NCI-H1436 (cell line): ENCODE measurements around the gene VAT1L.

ENCODE experiments used
- DNase-seq: peaks from one replicate; lab custom pipeline; 2025; lab: John Stamatoyannopoulos, UW

The VAT1L gene

DNA sequence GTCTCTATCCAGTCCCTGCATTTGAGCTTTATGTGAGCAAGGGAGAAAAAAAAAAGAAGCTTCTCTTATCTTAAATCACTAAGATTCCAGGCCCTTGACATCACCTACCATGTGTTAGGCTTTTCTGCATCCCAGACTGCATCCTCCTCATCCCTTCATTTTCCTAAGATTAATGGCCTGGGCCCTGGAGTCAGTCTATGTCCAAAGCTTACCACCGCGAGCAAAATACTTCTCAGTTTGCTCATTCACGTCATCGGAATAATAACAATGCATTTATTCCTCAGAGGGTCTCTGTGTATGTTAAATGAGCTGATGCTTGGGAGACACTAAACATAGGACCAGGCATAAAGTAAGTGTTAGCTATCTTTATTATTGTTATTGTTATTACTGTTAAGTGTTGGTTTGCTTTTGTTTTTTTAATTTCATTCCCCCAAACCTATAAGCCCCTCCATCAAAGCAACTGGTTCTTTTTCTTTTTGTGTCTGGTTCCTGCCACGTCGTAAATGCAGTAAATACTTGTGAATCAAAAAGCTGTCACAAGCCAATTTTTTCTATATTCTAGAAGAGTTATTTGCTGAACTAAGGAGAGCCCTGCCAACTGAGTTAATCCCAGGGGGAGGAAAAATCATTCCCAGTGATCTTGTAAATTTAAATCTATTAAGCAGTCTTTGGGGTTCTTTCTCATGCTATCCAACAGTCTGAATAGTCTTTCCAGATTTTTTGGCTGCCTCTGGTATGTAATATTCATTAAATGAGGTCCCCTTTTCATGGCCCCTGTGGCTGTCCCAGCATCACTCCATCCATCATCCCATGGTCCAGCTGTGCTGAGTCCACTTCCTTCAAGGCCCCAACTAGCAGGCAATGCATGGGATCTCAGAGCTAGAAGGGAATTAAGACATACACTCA lies 46.5 kb downstream of the VAT1L start:
- DNase-seq: no peak

DNA sequence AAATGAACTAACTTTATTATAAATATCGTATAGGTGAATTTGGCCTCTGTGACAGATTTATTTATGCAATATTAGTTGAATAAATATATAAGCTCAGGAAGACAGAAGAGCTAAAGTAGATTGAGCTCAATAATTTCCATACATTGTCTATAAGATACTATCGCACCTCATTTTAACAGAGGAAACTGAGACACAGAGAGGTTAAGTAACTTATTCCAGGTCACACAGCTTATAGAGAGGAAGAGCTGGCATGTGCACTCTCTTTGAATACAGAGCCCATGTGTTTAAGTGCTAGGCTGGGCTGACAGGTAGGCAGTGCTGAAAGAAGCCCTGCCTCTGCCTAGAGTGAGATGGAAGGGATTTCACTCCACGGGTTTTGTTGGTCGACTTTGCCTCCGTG lies 48.4 kb downstream of the VAT1L start:
- no peak for DNase-seq

DNA sequence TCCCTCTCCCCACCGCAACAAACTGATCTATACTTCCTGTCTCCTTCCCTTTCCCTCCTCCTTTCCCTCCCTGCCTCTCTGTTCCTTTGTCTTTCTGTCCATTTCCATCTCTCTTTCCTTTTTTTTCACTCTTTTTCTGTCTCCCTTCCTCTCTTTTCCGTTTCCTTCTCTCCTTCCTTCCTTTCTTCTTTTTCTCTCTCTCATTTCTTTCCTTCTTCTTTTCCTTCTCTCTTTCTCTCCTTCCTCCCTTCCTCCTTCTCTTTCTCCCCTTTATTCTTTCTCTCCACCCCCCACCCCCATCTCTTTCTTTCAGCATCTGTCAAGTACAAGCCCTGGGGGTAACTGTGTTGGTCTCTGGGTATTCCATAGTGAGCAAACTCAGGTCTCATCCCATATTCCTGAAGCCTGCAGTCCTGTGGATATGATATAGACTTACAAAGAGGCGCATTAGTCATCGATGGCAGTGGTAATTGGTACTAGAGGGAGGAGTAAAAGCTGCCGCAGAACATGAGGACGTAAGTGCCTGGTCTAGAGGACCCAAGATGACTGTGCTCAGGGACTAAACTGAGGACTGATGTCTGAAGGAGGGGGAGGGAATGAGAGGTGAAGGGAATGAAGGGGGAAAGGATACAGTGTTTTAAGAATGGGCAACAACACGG lies 50.4 kb downstream of the VAT1L start:
- no peak for DNase-seq

DNA sequence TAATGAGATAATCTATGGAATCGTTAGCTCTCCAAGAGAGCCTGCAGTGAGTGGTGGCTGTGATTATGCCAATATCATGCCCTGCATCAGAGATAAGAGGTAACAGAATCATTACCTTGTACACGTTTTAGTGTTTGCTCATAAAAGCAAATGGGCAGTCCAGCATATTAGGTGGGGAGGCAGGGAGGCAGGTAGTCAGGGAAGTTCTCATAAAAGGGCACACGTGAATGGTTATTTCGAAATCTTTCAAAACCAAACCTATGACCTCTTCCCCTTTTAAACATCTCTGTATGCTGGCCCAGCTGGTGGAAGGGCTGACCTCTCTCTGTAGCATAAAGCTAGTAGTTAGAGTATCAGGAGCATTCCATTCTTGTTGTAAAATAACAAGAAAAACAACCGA lies 51.7 kb downstream of the VAT1L start:
- DNase-seq: no peak

DNA sequence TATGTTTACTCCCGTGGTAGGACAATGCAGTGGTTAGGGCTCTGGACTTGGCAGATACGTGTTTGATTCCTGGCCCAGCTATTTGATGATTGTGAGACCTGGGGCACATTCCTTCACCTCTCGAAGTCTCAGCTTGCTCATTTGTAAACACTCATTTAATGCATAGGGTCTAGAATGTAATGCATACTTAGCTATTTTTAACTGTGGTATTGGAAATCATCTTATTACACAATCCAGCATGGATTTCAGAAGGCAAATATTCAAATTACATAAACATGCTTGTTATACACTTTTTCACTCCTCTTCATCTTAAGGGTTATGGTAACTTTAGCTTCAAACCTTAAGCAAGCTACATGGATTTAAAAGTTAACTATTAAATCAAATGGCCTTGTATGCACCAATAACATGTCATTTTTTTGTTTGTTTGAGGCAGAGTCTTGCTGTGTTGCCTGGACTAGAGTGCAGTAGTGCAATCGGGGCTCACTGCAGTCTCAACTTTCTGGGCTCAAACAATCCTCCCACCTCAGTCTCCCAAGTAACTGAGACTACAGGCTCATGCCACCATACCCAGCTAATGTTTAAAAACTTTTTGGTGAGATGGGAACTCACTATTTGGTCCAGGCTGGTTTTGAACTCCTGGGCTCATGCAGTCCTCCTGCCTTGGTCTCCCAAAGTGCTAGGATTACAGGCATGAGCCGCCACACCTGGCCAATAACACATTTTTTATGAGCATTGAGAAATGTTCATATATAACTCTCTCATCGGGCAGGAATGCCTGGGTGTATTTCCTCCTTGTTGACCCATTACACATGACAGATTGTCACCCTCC lies 52.5 kb downstream of the VAT1L start:
- no peak for DNase-seq

DNA sequence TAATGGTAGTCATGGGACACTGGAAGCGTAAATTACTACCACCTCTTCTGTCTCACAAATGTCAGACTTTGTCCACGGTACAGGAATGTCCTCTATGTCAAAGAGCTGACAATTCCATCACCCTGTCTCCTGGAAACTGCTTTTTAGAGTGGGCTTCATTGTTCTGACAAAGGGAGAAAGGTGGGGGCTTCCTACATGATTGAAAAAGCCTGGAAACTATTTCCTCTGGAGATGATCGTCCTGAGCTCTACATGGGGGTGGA lies 53.1 kb downstream of the VAT1L start:
- no peak for DNase-seq

DNA sequence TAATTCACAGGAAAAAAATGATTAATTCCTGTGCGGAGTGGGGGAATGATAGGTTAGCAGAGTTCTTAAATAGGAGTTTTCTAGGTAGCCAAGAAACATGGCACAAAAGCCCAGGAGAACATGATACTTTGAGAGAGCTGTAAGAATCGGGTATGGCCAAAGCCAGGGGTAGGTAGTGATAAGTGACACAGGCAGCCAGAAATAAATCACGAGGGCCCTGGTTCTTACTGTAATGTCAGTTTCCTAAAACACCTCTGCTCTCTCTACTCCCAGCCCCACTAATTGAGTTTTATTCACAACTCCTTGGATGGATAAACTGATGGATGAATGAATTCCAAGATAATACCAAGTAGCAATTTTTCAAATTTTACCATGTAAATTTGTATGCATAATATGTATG lies 54.1 kb downstream of the VAT1L start:
- DNase-seq: no peak

DNA sequence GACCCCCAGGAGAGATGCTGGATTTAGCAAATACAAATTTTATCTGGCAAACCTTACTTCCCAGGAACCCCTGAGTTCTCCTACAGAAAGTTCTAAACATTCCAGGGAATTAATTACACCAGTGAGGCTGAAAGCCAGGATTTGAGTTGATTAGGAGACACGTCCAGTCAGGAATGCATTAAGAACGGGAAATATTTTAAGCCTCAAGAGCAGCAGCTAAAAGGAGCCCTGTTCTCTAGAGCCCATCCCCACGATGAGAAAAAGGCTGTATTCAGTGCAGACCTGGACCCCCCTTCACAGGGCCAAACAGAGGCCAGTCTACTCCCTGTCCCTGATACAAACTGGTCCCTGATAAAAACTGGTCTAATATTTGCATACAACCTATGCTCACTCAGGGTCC lies 55.0 kb downstream of the VAT1L start:
- no peak for DNase-seq

DNA sequence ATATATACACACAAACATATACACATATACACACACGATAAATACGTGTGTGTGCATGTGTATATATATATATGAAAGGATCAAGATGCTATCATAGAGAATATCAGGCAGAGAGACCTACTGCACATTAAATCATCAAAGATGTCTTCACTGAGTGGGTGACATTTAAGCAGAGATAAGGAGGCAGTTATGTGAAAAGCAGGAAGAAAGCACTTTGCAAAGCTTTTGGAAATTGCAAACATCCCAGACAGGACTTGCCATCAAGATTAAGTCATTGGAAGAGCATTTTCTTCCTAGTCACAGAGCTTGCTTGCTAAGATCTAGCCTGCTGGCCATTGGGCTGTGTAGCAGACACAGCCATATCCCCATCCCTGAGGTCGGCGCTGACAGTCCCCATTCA lies 56.4 kb downstream of the VAT1L start:
- no peak for DNase-seq

DNA sequence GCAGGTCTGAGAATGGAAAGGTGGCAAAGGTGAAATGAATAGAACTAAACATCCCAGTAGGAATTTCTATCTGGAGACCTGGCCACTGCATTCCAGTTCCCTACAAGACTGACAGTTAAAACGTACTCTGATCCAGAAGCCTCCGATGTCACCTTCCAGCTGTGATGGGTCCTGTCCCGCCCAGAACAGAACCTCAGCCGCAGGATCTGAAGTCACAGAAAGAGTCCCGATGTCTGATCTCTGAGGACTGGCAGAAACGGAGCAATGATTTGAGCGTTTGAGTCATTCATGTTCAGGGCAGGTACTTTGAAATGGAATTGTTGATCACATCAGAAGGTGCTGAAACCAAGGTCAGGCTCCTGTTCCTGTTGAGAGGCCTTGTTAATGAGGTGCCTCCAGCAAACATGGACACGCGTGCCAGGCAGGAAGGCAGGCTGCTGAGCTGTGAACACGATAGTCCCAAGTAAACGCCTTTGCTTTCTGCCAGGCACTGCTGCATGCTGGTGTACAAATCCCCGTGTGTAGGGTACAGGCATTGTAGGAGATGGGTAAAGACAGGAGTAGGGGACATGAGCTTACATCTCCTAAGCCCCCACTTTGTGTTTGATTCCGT lies 61.4 kb downstream of the VAT1L start:
- no peak for DNase-seq

DNA sequence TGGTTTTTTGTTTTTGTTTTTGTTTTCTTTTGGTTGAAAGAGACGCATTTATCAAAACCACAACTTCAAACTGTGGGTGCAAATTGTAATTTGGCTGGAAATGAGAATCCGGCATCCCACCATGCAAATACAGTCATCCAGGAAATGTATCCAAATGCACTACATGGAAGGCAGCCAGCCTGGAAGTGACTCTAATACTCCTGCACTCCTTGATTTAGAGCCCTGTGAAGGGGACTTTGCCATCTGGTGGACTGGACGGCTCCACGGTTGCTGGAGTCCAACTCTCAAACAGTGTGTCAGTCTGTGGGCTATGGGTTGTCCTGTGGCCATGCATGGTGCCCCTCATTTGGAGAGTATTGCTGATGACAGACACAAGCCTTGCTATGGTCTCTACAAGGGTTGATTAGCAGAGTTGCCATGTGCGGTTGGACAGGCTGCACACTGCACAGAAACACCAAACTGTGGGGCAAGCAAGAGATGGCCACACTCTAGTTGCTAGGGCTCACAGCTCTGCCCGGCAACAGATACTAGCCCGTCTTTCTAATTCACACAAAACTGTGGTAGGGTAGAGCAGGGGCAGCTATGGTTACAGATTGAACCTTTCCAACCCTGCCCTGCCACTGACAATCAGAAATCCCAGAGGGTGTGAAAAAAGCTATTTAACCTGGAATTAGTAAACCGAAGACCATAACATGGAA lies 62.4 kb downstream of the VAT1L start:
- DNase-seq: no peak

DNA sequence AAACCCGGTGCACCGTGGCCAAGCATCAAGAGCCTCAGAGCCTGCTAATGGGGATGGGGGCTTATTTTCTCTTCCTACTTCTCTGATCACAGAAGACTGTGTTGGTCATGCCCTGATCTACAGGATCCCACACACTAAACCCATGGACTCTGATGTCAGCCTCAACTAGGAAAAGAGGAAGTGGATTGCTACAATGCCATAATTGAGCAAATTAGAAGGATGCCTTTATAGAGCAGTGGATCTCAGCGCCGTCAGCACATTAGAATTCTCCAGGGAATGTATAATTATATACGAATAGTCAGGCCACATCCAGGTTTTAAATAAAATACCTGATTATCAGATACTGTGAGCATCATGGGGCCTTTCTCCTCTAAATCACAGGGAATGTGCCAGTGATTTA lies 64.8 kb downstream of the VAT1L start:
- DNase-seq: no peak

DNA sequence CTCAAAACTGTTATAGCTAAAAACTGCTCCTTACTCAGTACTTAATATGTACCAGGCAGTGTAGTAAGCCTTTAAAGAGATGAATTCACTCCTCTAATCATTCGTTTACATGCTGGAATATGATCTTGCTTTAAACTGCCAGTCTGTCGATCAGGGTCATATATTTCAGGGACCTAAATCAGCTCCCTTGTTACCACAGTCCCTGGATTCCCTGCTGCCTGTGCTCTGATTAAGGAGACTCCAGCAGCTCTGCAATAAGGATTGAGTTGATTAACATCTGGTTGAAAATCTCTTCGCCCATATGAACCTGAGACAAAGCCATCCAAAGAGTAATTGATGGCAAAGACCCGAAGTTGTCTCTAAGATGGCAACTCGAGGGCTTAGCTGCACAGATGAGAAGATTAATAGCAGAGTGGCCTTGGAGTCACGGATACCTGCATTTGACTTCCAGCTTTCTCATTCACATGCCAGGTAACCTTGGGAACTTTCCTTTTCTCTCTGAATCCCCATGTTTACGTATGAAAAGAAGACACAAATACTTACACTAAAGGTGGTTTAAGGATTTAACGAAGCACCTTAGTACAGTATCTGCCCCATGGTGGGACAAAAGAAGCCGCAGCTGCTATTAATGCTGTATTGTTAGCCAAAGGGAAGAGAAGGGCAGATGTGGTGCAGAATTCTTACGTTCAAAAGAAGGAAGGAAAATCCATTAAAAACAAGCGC lies 68.2 kb downstream of the VAT1L start:
- DNase-seq: no peak

DNA sequence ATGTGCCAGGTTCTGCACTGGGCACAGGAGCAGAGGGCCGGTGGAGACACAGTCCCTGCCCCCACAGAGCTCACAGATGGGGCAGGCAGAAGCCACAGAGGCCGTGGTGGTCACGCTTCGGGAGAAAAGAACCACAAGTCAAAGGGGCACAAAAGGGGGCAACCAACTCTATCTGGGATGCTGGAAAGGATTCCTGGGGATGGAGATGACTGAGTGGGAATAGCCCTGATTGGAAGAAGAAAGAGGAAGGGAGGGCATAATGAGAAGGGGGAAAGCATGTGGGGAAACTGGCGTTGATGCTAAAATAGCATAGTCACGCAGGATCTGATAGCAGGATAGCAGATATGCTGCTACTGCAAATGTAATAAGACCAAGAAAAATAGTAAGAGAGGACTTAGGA lies 69.7 kb downstream of the VAT1L start:
- no peak for DNase-seq

DNA sequence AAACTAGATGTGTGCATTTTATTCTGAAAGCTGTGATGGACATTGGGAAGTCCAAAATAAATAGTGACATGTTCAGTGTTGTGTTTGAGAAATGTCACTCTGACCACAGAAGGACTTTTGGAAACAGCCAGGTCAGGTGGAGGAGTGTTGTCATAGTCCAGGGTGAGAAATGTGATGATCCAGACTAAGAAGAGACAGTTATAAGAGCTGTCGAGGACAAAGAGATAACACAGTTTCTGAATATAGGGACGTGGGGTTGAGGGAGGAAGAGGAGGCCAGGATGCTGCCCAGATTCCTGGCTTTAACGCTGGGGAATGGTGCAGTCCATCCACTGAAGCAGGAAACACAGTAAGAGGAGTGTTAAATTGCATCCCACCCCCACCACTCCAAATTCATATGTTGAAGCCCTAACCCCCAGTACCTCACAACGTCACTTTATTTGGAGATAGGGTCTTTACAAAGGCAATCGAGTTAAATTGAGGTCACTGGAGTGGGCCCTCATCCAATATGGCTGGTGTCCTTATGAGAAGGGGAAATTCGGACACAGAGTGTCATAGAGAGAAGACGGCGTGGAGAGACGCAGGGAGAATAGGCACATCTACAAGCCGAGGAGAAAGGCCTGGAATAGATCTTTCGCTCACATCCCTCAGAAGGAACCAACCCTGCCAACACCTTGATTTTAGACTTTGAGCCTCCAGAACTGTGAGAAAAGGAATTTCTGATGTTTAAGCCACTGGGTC lies 71.3 kb downstream of the VAT1L start:
- DNase-seq: no peak

DNA sequence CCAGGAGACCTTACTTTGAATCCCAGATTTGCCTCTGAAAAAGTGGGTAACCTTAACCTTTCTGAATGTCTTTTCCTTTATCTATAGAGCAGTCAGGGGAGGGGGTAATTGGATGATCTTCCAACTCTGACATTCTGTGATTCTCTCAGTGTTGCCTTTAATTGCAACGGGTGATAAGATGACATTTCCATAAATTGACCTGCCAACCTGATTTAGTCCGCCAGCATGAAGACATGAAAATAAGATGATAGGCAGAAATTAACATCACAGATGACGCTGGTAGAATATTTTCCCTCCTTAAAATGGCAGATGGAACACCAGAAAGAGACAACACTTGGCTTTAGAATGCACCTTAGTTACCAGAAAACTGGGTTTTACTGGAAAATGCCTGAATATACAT lies 72.6 kb downstream of the VAT1L start:
- no peak for DNase-seq

DNA sequence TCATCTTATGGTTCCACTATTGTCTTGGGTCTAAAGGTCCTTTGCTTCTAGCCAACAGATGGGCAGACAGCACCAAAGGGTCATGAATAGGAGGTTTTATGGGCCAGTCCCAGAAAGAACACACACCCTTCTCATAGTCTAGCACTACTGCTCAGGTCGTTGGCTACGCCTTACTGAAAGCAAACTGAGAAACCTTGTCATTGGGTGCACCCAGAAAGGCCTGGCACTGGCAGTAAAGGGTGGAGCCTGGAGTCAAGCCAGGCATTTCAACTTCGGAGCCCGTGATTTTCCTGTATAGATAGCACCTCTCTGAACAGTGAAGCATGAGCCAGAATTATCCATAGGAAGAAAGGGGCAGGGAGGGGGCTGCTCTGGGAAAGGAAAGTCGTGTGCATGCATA lies 74.9 kb downstream of the VAT1L start:
- no peak for DNase-seq

DNA sequence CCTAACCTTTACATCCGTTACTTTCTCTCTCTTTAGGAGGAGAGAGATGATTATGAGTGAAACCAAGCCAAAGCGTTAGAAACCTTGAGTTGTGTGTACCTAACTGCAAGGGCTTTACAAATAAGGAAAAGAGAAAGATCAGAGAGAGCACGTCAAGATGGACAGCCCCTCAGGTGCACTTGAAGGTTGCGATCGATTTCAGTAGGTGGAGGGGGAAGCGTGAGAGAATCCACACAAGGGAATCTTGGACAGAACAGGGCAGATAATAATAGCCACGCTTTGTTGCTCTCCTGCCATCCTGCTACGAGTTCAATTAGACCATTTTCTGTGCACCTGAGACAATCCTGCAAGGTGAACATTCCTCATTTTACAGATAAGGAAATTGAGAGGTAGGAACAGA lies 78.4 kb downstream of the VAT1L start:
- no peak for DNase-seq

DNA sequence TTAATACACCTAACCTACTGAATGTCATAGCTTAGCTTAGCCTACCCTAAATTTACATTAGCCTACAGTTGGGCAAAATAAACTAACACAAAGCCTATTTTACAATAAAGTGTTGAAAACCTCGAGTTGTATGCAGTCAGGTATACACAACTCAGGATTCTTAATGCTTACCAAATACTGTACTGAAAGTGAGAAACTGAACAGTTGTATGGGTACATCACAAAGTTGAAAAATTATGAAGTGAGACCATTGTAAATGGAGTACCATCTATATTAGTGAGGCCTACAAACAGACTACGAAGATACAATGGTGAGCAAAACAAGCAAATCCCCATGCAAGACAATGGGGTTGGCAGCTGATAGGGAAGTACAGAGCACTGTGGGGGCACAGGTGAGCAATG lies 79.7 kb downstream of the VAT1L start:
- no peak for DNase-seq

DNA sequence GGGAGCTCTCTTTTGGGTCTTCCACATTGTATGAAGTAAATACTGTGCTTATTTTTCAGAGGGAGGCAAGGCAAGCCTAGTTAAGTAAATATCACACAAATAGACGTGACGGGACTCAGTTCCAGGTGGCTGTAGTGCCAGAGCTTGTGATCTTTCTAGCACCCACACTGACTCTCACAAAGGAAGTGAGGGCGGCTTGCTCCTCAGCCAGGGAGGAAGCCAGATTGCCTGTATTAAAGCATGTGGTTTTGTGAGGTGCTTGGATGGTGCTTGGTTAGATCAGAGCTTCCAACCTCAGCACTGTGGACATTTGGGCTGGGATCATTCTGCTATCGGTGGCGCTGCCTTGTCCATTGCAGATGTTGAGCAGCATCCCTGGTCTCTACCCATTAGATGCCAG lies 80.1 kb downstream of the VAT1L start:
- DNase-seq: no peak
